Omental fat pad (tissue), 4 donors: Measurements from ENCODE around the gene MS4A6A. TPM values are rescaled to one million over a fixed set of nuclear protein-coding genes. Genes with fewer than 3 reads are reported as not detected.
"Not testable (repeated sequence)": the region's sequence is repeated elsewhere in the genome, so short reads cannot be mapped to it uniquely, and the experiment has no call there.

ENCODE experiments used
- ATAC-seq: fragments of 150-250 bp; one replicate; pipeline ENCODE4 v1.9.1; 2016; ENCODE audit warnings: mild to moderate bottlenecking, moderate library complexity; ENCODE audit not compliant: low FRiP score
- DNase-seq: peaks from one replicate; pipeline ENCODE4 v3.0.0-alpha.2; 2019; ENCODE audit warnings: low spot score
- total RNA-seq, 4 donors: library from RNA; depleted of rRNA; stranded (reverse); fragments of >200 nt; gene quantifications; one replicate each; pipeline ENCODE4 v1.1.0, GENCODE V29; 2016
- TF ChIP-seq, protein P1 (sequence below), 3 donors: fragments of 450-650 bp; IDR thresholded peaks; one replicate each; pipeline ENCODE4 v1.5.1; 2016 to 2017; ENCODE audit warnings: antibody characterized with exemption in 3 of 3, mild to moderate bottlenecking in 3 of 3, moderate library complexity in 2 of 3

Gene MS4A6A
- total RNA-seq, 4 donors from 2014 or later, result 167 to 239 (median 219) TPM

DNA sequence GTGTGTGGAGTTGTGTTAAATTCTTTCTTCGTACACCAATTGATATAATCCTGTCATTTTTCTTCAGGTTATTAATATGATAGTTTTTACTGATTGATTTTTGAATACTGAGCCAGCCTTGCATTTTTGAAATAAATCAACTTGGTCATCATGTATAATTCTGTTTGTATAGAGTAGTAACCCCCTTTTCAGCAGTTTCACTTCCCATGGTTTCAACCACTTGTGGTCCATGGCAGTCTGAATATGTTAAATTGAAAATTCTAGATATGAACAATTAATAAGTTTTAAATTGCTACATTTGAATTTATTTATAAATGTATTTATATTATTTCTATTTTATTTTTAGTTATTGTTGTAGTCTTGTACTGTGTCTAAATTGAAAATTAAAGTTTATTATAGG, 32.6 kb downstream of the MS4A6A start:
- ATAC-seq (no peak), DNase-seq (no peak)
- TF ChIP-seq, protein P1, sequence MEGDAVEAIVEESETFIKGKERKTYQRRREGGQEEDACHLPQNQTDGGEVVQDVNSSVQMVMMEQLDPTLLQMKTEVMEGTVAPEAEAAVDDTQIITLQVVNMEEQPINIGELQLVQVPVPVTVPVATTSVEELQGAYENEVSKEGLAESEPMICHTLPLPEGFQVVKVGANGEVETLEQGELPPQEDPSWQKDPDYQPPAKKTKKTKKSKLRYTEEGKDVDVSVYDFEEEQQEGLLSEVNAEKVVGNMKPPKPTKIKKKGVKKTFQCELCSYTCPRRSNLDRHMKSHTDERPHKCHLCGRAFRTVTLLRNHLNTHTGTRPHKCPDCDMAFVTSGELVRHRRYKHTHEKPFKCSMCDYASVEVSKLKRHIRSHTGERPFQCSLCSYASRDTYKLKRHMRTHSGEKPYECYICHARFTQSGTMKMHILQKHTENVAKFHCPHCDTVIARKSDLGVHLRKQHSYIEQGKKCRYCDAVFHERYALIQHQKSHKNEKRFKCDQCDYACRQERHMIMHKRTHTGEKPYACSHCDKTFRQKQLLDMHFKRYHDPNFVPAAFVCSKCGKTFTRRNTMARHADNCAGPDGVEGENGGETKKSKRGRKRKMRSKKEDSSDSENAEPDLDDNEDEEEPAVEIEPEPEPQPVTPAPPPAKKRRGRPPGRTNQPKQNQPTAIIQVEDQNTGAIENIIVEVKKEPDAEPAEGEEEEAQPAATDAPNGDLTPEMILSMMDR (IDR thresholded peaks at IDR 0.05), result no peak

DNA sequence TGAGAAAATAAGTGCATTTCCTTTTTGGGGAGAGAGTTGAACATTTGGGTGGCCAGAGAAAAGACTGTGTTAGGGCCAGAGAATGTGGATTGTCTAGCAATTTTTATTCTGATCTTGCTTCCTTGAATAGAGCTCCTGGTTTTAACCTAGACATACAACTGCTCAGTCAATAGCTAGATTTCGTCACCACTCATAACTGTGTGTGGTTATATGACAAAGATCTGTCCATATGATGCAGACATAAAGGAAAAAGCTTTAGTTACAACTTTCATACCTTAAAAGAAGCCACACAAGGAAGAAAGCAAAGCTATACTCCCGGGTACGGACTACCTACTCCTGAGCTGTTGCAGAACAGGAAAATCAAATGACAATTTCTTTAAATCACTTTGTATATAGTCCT, 37.2 kb downstream of the MS4A6A start:
- DNase-seq (no peak), ATAC-seq (no peak)
- TF ChIP-seq, protein P1 (IDR thresholded peaks at IDR 0.05), result no peak

DNA sequence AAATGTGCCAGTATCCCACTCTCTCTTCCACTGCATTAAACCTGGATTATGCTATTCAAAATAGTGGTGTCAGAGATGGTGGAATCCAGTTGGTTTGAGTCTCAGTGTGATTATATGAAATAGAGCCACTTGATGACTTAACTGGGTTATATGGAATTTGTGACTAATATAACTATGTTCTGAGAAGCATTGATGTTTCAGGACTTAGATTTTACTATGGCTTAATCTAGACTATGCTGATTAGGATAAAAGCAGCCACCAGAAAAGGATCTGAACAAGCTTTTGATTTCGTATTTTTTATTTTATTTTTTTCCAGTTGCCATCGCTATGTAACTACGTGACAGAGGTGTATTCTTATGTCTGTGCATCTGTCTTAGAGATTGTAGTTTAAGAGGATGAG, 39.1 kb downstream of the MS4A6A start:
- ATAC-seq, result no peak

DNA sequence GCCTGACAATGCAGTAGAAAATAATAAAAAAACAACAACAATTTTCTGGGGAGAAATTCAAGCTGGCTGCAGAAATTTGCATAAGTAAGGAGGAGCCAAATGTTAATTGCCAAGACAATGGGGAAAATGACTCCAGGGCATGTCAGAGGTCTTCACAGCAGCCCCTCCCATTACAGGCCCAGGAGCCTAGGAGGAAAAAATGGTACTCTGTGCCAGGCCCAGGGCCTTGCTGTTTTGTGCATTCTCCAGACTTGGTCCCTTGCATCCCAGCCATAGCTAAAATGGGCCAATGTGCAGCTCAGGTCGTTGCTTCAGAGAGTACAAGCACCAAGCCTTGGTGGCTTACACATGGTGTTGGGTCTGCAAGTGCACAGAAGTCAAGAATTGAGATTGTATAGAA, 49.0 kb downstream of the MS4A6A start:
- no peak for ATAC-seq
- TF ChIP-seq, protein P1 (IDR thresholded peaks at IDR 0.05), result no peak
- no peak for DNase-seq

More for the DNA sequence above, 39.1 kb downstream of the MS4A6A start:
- no peak for DNase-seq
- TF ChIP-seq, protein P1 (IDR thresholded peaks at IDR 0.05), result no peak

DNA sequence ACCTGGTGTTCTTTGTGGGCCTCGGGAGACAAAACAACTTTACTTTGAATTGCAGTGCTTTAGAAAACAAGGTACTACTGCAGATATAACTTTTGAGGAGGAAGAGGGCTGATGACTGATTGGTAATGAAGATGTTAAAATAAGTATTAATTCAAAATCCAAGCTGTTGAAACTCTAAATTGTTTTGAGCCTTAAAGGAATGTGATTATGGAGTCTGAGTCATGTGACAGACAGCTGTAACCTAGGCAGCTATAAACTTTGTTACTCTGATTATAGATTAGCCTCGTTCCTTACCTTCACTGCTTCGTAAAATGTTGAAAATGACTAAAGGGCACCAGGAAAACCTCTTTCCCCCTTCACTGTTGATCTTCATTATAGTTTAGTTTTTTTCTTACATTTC, 51.0 kb downstream of the MS4A6A start:
- TF ChIP-seq, protein P1 (IDR thresholded peaks at IDR 0.05), result no peak
- no peak for ATAC-seq
- DNase-seq, result no peak

DNA sequence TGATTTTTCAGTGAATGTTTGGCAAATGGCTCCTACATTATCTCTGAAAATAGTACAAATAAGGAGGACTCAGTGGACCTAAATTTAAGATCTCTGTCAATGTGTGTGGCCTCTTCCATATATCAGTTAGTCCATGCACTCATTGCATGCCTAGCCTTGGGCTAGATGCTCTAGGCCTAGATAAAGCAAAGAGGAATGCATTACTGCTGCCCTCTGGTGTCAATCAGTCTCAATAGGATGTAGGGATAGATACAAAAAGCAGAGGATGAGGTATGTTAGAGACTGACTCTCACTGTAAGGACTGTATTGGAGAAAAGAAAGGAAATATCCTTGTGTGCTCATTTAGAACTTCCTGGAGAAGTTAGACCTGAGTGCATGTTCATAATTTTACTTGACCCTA, 52.4 kb downstream of the MS4A6A start:
- TF ChIP-seq, protein P1 (IDR thresholded peaks at IDR 0.05), result no peak
- DNase-seq (no peak), ATAC-seq (no peak)

DNA sequence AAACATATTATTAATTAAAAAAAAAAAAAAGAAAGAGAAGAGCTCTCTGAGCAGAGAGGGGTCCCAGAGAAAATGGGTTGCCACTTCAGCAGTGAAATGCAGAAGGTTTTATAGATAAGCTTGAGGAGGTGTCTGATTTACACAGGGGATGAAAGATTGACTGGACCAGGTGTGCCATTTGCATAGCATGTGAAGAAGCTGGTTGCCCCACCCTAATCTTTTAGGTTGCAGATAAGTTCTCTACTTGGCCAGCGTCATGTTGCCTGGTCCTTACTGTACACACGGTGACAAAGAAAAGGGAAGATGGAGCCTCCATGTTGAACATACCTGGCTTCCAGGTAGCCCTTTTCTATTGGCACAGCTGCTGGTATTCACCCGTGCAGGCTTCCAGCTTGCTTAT, 53.0 kb downstream of the MS4A6A start:
- ATAC-seq (no peak), DNase-seq (no peak)
- TF ChIP-seq, protein P1 (IDR thresholded peaks at IDR 0.05), result no peak

DNA sequence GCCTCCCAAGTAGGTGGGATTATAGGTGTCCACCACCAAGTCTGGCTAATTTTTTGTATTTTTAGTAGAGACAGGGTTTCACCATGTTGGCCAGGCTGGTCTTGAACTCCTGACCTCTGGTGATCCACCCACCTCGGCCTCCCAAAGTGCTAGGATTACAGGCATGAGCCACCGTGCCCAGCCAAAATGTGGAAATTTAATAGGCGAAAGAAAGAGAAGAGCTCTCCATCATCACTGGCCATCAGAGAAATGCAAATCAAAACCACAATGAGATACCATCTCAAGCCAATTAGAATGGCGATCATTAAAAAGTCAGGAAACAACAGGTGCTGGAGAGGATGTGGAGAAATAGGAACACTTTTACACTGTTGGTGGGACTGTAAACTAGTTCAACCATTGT, 54.0 kb downstream of the MS4A6A start:
- not testable (repeated sequence) for DNase-seq, ATAC-seq
